ENCODE data around the gene DRICH1.
"Not testable (repeated sequence)": the region's sequence is repeated elsewhere in the genome, so short reads cannot be mapped to it uniquely, and the experiment has no call there.

DRICH1 gene

GRCh38 chr22:23632178-23632577, at the start of gene DRICH1:
Gene DRICH1, minus strand, starts transcription at chr22:23632321. Its CDS starts 298 bp downstream, at chr22:23632023.
- no peak for DNase-seq (ENCODE audit: low read depth, low spot score)

- no peak for DNase-seq (ENCODE audit: low read depth, low spot score)
Measured at GRCh38 chr22:23681026-23681809, 49.1 kb upstream of the DRICH1 start.

- no peak for DNase-seq (ENCODE audit: low read depth, low spot score)
Measured at GRCh38 chr22:23678133-23678532, 46.0 kb upstream of the DRICH1 start.

GRCh38 chr22:23677701-23677995, 45.5 kb upstream of the DRICH1 start:
- no peak for DNase-seq (ENCODE audit: low read depth, low spot score)

- DNase-seq (ENCODE audit: low read depth, low spot score): not testable (repeated sequence)
Measured at GRCh38 chr22:23676841-23677700, 45.0 kb upstream of the DRICH1 start.

GRCh38 chr22:23675502-23676415, 43.6 kb upstream of the DRICH1 start:
- DNase-seq (ENCODE audit: low read depth, low spot score): no peak

- DNase-seq (ENCODE audit: low read depth, low spot score): not testable (repeated sequence)
Measured at GRCh38 chr22:23674886-23675501, 42.9 kb upstream of the DRICH1 start.

GRCh38 chr22:23673826-23674690, 41.9 kb upstream of the DRICH1 start:
- no peak for DNase-seq (ENCODE audit: low read depth, low spot score)

GRCh38 chr22:23673050-23673620, 41.0 kb upstream of the DRICH1 start:
- no peak for DNase-seq (ENCODE audit: low read depth, low spot score)

GRCh38 chr22:23672307-23673049, 40.4 kb upstream of the DRICH1 start:
- DNase-seq (ENCODE audit: low read depth, low spot score): not testable (repeated sequence)

GRCh38 chr22:23671387-23671786, 39.3 kb upstream of the DRICH1 start:
- DNase-seq (ENCODE audit: low read depth, low spot score): not testable (repeated sequence)

- no peak for DNase-seq (ENCODE audit: low read depth, low spot score)
Measured at GRCh38 chr22:23670378-23671295, 38.5 kb upstream of the DRICH1 start.

- not testable (repeated sequence) for DNase-seq (ENCODE audit: low read depth, low spot score)
Measured at GRCh38 chr22:23660381-23660780, 28.3 kb upstream of the DRICH1 start.

GRCh38 chr22:23657727-23658126, 25.6 kb upstream of the DRICH1 start:
- no peak for DNase-seq (ENCODE audit: low read depth, low spot score)

GRCh38 chr22:23655891-23656475, 23.9 kb upstream of the DRICH1 start:
- no peak for DNase-seq (ENCODE audit: low read depth, low spot score)

- DNase-seq (ENCODE audit: low read depth, low spot score): no peak
Measured at GRCh38 chr22:23652711-23653110, 20.6 kb upstream of the DRICH1 start.

GRCh38 chr22:23652286-23652685, 20.2 kb upstream of the DRICH1 start:
- no peak for DNase-seq (ENCODE audit: low read depth, low spot score)

- no peak for DNase-seq (ENCODE audit: low read depth, low spot score)
Measured at GRCh38 chr22:23651676-23652075, 19.6 kb upstream of the DRICH1 start.
